CD8-positive, alpha-beta memory T cell (primary cell): Measurements from ENCODE around the gene TUBA3D. TPM values are rescaled to one million over a fixed set of nuclear protein-coding genes. Genes with fewer than 3 reads are reported as not detected.
"Not testable (repeated sequence)": the region's sequence is repeated elsewhere in the genome, so short reads cannot be mapped to it uniquely, and the experiment has no call there.

Source experiments
- CTCF ChIA-PET: fragments of 350-600 bp; sonication (Branson Sonifier 250); formaldehyde crosslinking; loops from one replicate; lab custom pipeline; 2021; ENCODE audit warnings: antibody characterized with exemption; lab: Charles Lee
- POLR2A ChIA-PET: fragments of 350-600 bp; sonication (Branson Sonifier 250); formaldehyde crosslinking; loops from one replicate; lab custom pipeline; 2021; ENCODE audit warnings: antibody characterized with exemption; lab: Charles Lee
- DNase-seq, 5 donors: peaks; one replicate each; pipeline versions ENCODE4 v3.0.0 to v3.0.0-alpha.2; 2020 to 2022; ENCODE audit warnings: mixed read lengths in 1 of 5
- H3K27ac ChIP-seq: one replicate; pipeline ENCODE4 v1.7.0; 2013; ENCODE audit warnings: low read depth, mild to moderate bottlenecking, low read length, moderate library complexity
- H3K27me3 ChIP-seq: 2 replicates; pipeline ENCODE4 v1.7.0; 2013; ENCODE audit warnings: low read length, mild to moderate bottlenecking; ENCODE audit not compliant: insufficient read depth, poor library complexity, severe bottlenecking
- H3K36me3 ChIP-seq: 2 replicates; pipeline ENCODE4 v1.7.0; 2013; ENCODE audit warnings: mild to moderate bottlenecking, low read length, moderate library complexity; ENCODE audit not compliant: insufficient read depth
- H3K4me1 ChIP-seq: 2 replicates; pipeline ENCODE4 v1.7.0; 2013; ENCODE audit warnings: mild to moderate bottlenecking, low read length, moderate library complexity; ENCODE audit not compliant: insufficient read depth
- H3K4me3 ChIP-seq: 2 replicates; pipeline ENCODE4 v1.7.0; 2013; ENCODE audit warnings: mild to moderate bottlenecking, low read length
- H3K9me3 ChIP-seq: 2 replicates; pipeline ENCODE4 v1.7.0; 2013; ENCODE audit warnings: mild to moderate bottlenecking, low read length
- H3K27ac Mint-ChIP-seq, 8 donors: one replicate each; pipeline ENCODE4 v1.8.0; 2020 to 2021; ENCODE audit warnings: mixed read lengths in 8 of 8, mild to moderate bottlenecking in 6 of 8, inconsistent platforms in 3 of 8, moderate library complexity in 3 of 8
- H3K27me3 Mint-ChIP-seq, 2 donors: one replicate each; pipeline ENCODE4 v1.8.0; 2020 to 2021; ENCODE audit warnings: mixed read lengths in 2 of 2, mild to moderate bottlenecking in 1 of 2, moderate library complexity in 1 of 2
- H3K36me3 Mint-ChIP-seq, 3 donors: one replicate each; pipeline ENCODE4 v1.8.0; 2020 to 2021; ENCODE audit warnings: mixed read lengths in 3 of 3, inconsistent platforms in 1 of 3, mild to moderate bottlenecking in 1 of 3
- H3K4me1 Mint-ChIP-seq, 3 donors: one replicate each; pipeline ENCODE4 v1.8.0; 2020 to 2021; ENCODE audit warnings: mixed read lengths in 3 of 3, inconsistent platforms in 1 of 3, mild to moderate bottlenecking in 1 of 3
- H3K4me3 Mint-ChIP-seq, 7 donors: one replicate each; pipeline ENCODE4 v1.8.0; 2020 to 2021; ENCODE audit warnings: mixed read lengths in 7 of 7, mild to moderate bottlenecking in 6 of 7, moderate library complexity in 4 of 7, inconsistent platforms in 2 of 7
- H3K9me3 Mint-ChIP-seq, 5 donors: one replicate each; pipeline ENCODE4 v1.8.0; 2020 to 2022; ENCODE audit warnings: mixed read lengths in 5 of 5, mild to moderate bottlenecking in 3 of 5, moderate library complexity in 2 of 5, inconsistent platforms in 1 of 5
- polyA plus RNA-seq: library from polyadenylated mRNA; unstranded; fragments of 300-500 nt; fragmentation: Illumina TruSeq; gene quantifications from one replicate; pipeline ENCODE4 v1.2.3, GENCODE V29; 2021
- total RNA-seq, 2 experiments: library from RNA; stranded (reverse); gene quantifications; one replicate each; pipeline ENCODE4 v1.2.3, GENCODE V29; 2021

Gene TUBA3D
- total and polyA plus RNA-seq, 3 experiments from 2014 or later, result 0.14 TPM; not detected in 2

DNA sequence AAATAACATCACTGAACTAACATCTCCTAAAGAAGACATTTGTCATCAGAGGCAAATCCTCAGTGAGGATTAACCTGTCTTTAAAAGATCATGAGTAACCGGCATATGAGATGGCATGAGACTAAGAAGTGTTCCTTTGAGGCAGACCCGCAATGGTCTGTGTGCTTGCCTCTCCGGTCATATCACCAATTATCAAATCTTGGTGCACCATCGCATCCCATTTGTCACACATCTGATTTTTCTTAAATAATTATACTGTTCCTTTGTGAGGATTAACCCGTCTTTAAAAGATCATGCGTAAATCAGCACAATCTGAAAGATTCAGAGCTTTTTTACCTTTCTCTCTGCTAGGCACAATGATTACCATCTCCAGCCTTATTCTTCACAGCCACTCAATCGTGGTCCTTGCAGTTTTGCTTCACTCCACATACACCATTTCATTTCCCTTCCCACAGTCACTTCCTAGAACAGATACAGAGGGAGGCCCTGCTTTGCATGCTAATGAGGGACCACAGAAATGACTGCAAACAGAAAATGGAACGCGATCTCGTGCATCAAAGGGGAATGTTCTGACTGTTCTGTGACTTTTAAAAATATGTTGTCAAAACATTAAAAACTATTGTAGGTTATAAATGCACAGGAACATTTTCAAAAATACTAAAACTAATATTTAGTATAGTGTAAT is 24.5 kb upstream of the TUBA3D start:
- DNase-seq, H3K4me3 Mint-ChIP-seq, H3K4me1 ChIP-seq, POLR2A ChIA-PET, H3K36me3 ChIP-seq, H3K36me3 Mint-ChIP-seq, H3K27ac ChIP-seq, H3K4me1 Mint-ChIP-seq, H3K9me3 ChIP-seq, H3K4me3 ChIP-seq, H3K9me3 Mint-ChIP-seq, CTCF ChIA-PET, H3K27me3 ChIP-seq: not testable (repeated sequence)
- Mint-ChIP-seq H3K27ac (peak overlapping the region in 1 of 8 donors; percentile 35), H3K27me3 (peaks cover 2 to 34% of the 10 kb centered on the region in 2 donors)

DNA sequence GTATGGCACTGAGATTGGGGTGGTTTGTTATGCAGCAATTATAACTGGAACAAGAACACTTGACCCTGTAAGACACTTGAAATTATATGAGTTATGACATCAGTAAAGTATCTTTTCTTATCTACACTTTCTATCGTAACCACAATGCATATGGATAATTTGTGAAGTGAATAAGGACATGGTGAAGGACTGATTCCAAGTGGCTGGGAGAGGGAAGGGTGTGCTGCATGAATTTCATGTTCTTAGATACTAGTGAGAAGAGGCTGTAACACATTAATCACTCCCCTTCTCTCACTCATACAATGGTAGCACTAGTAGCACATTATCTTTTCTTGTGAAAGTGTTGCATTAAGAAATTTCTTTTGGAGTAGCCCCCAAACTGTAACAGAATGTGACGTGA is 21.0 kb upstream of the TUBA3D start:
- H3K9me3 Mint-ChIP-seq, H3K27me3 ChIP-seq, H3K4me3 ChIP-seq, POLR2A ChIA-PET, H3K4me1 Mint-ChIP-seq, H3K4me1 ChIP-seq, H3K36me3 ChIP-seq, H3K27ac Mint-ChIP-seq, CTCF ChIA-PET, H3K9me3 ChIP-seq, H3K4me3 Mint-ChIP-seq, DNase-seq, H3K27ac ChIP-seq, H3K36me3 Mint-ChIP-seq: not testable (repeated sequence)
- H3K27me3 Mint-ChIP-seq, result peaks cover 12 to 44% of the 10 kb centered on the region in 2 donors

DNA sequence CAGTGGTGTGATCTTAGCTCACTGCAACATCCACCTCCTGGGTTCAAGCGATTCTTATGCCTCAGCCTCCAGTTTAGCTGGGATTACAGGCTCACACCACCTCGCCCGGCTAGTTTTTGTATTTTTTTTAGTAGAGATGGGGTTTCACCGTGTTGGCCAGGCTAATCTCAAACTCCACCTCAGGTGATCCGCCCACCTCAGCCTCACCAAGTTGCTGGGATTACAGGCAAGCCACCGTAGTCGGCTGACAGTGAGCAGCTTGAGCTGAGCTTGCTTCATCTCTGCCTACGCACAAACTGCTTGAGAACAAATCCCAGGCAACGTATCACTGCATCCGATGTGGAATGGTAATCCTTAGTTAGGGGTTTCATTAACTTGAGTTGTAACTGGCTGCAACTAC is 8.2 kb upstream of the TUBA3D start:
- H3K36me3 Mint-ChIP-seq, result peaks cover 0 to 13% (median 5%) of the 10 kb centered on the region in 3 donors
- H3K27ac ChIP-seq, H3K4me3 Mint-ChIP-seq, H3K4me3 ChIP-seq, H3K4me1 ChIP-seq, H3K27ac Mint-ChIP-seq, H3K36me3 ChIP-seq, H3K27me3 ChIP-seq, CTCF ChIA-PET, H3K9me3 Mint-ChIP-seq, DNase-seq, H3K9me3 ChIP-seq, H3K27me3 Mint-ChIP-seq, H3K4me1 Mint-ChIP-seq, POLR2A ChIA-PET: not testable (repeated sequence)

DNA sequence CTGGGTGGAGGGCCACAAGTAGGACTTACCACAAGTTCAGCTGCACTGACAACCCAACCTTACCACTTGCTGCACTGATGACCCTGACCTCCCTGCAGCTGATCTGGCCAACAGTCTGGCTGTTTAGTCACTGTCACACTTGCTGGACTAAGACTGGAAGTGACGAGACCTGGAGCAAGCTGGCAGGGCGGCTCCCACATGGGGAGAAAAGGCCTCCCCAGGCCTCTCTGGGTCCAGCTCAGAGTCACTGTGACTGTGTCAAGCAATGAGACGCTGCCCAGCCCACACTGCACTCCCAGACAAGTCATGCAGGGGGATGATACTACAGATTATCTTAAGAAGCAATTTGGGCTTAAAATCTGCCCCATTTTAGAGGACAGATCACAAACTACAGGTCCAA is 5.0 kb upstream of the TUBA3D start:
- H3K27me3 Mint-ChIP-seq, result not testable (repeated sequence)

DNA sequence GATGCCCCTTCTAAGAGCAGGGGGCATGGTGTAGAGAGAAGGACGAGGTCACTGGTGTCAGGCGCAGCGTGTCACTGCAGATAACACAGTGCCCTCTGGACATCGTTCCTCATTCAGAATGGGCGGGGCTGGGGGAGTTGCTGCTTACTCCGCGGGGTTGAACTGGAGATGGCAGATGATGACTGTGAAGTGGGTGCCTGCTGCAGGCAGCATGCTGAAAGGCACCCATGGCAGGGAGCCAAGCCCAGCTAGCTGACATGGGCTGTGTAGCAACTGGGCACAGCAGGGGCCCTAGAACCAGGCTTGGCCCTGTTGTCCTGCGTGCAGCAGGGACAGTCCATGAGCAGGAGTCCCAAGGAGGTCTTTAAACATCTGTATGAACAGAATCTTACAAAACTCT is 4.3 kb upstream of the TUBA3D start:
- H3K27me3 Mint-ChIP-seq, H3K27ac Mint-ChIP-seq, DNase-seq, H3K4me1 Mint-ChIP-seq, H3K4me3 ChIP-seq, H3K4me3 Mint-ChIP-seq, H3K27ac ChIP-seq, H3K27me3 ChIP-seq, H3K9me3 ChIP-seq, CTCF ChIA-PET, H3K9me3 Mint-ChIP-seq, H3K4me1 ChIP-seq, POLR2A ChIA-PET, H3K36me3 ChIP-seq: not testable (repeated sequence)
- H3K36me3 Mint-ChIP-seq, result peaks cover 0 to 15% (median 5%) of the 10 kb centered on the region in 3 donors

More for the DNA sequence above, 5.0 kb upstream of the TUBA3D start:
- H3K27me3 ChIP-seq, H3K27ac ChIP-seq, DNase-seq, H3K4me1 Mint-ChIP-seq, H3K36me3 ChIP-seq, H3K9me3 Mint-ChIP-seq, H3K9me3 ChIP-seq, H3K4me3 Mint-ChIP-seq, H3K4me1 ChIP-seq, POLR2A ChIA-PET, H3K4me3 ChIP-seq, CTCF ChIA-PET: not testable (repeated sequence)
- peak overlapping the region in 1 of 8 donors; percentile 47 for H3K27ac Mint-ChIP-seq
- H3K36me3 Mint-ChIP-seq, result peaks cover 0 to 13% (median 5%) of the 10 kb centered on the region in 3 donors

DNA sequence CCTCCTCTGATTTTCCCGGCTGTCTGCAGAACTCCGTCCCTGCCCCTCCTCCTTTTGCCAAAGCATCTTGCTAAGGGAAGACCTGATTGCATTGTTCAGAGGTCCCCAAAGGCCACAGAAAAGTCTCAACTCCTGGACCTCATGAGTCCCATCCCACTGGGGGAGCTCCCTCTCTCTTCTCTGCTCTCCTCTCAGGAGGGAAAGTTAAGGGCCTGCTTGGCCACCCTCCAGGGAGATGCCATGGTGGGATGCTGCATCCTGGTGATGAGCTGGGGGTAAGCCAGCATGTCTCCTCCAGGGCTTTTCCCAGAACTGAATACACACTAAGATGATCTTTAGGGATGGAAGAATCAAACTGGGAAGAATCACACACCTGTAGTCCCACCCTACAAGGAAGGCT is 2.7 kb upstream of the TUBA3D start:
- H3K27me3 Mint-ChIP-seq, DNase-seq, H3K4me3 ChIP-seq, H3K27ac ChIP-seq, POLR2A ChIA-PET, H3K9me3 ChIP-seq, H3K27me3 ChIP-seq, H3K9me3 Mint-ChIP-seq, CTCF ChIA-PET, H3K4me1 Mint-ChIP-seq, H3K4me1 ChIP-seq, H3K36me3 ChIP-seq, H3K4me3 Mint-ChIP-seq: not testable (repeated sequence)
- Mint-ChIP-seq H3K27ac (peak overlapping the region in 1 of 8 donors; percentile 36), H3K36me3 (peaks cover 0 to 15% (median 4%) of the 10 kb centered on the region in 3 donors)

DNA sequence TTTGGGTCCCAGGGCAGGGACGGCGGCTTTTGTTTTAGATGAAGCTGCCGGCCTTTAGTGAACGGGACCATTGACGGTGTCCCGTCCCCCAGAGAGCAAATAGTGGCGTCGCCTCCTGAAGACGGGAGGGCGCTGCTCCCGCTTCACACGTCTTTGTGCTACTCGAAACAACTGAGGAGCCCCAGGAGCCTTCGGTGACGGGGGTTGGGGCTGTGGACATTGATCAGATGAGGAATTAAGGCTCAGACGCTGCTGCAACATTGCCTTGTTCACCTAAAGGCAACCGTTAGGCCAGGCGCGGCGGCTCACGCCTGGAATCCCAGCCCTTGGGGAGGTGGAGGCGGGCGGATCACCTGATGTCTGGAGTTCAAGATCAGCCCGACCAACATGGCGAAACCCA is 444 bp downstream of the TUBA3D start:
- H3K27ac ChIP-seq, H3K36me3 Mint-ChIP-seq, H3K4me1 ChIP-seq, H3K4me1 Mint-ChIP-seq, POLR2A ChIA-PET, H3K9me3 Mint-ChIP-seq, H3K9me3 ChIP-seq, H3K4me3 ChIP-seq, H3K27me3 ChIP-seq, DNase-seq, H3K27me3 Mint-ChIP-seq, H3K36me3 ChIP-seq, CTCF ChIA-PET, H3K4me3 Mint-ChIP-seq: not testable (repeated sequence)
- peak overlapping the region in 1 of 8 donors; percentile 59 for H3K27ac Mint-ChIP-seq

DNA sequence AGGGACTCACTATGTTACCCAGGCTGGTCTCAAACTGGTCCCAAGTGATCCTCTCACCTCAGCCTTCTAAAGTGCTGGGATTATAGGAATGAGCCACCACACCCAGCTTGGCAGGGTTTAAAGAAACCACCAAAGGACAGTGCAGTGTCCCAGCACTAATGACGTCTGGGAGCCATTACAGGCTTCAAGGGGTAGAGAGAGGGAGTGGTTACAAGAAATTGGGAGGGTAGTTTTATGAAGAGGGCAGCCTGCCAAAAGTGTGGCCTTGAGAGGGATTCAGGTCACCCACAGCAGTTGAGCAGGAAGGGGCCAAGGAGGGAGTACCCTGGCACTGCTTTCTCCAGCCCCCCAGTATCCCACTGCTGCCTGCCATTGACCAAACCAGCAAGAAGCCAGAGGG is 1.3 kb downstream of the TUBA3D start:
- H3K4me1 Mint-ChIP-seq, DNase-seq, H3K9me3 ChIP-seq, H3K9me3 Mint-ChIP-seq, POLR2A ChIA-PET, H3K36me3 ChIP-seq, H3K4me3 ChIP-seq, H3K4me1 ChIP-seq, H3K36me3 Mint-ChIP-seq, H3K4me3 Mint-ChIP-seq, H3K27me3 Mint-ChIP-seq, CTCF ChIA-PET, H3K27me3 ChIP-seq, H3K27ac ChIP-seq, H3K27ac Mint-ChIP-seq: not testable (repeated sequence)
